Stimulated activated CD4-positive, alpha-beta T cell treated with anti-CD3 and anti-CD28 coated beads, Interleukin-2, amount 100 ng/mL, for 48 hours (primary cell): ENCODE results near the gene ZNF697.
A peak's percentile ranks its signal among the peaks of the same experiment; 100 is the strongest.
"Not testable (repeated sequence)": the region's sequence is repeated elsewhere in the genome, so short reads cannot be mapped to it uniquely, and the experiment has no call there.

Source experiments
- DNase-seq, 2 donors: peaks; one replicate each; pipeline ENCODE4 v3.0.0-alpha.2; 2020

Gene ZNF697

GRCh38 chr1:119595606-119596005 lies 52.5 kb downstream of the ZNF697 start:
- DNase-seq: no peak

GRCh38 chr1:119595168-119595567 lies 52.9 kb downstream of the ZNF697 start:
- DNase-seq: no peak

GRCh38 chr1:119594376-119594775 lies 53.7 kb downstream of the ZNF697 start:
- no peak for DNase-seq

GRCh38 chr1:119593805-119594204 lies 54.3 kb downstream of the ZNF697 start:
- DNase-seq: no peak

GRCh38 chr1:119590393-119590792 lies 57.7 kb downstream of the ZNF697 start:
- DNase-seq: no peak

- no peak for DNase-seq
These were observed 59.4 kb downstream of the ZNF697 start for GRCh38 chr1:119588621-119589020.

GRCh38 chr1:119587341-119587740 lies 60.7 kb downstream of the ZNF697 start:
- no peak for DNase-seq

- DNase-seq: not testable (repeated sequence)
These were observed 62.3 kb downstream of the ZNF697 start for GRCh38 chr1:119585801-119586200.

- peak in 1 of 2 donors; percentile 4 for DNase-seq
These were observed 65.3 kb downstream of the ZNF697 start for GRCh38 chr1:119582801-119583200.

- DNase-seq: not testable (repeated sequence)
These were observed 67.0 kb downstream of the ZNF697 start for GRCh38 chr1:119581076-119581475.

- no peak for DNase-seq
These were observed 74.2 kb downstream of the ZNF697 start for GRCh38 chr1:119573886-119574285.

GRCh38 chr1:119569930-119570622 lies 78.0 kb downstream of the ZNF697 start:
- not testable (repeated sequence) for DNase-seq
